HG02943 (cell line): ENCODE results near the gene ZBTB20.

Experiments used
- ATAC-seq: cut with Tn5 transposase; IDR thresholded peaks from one replicate; pipeline ENCODE4 v1.9.1; 2021; ENCODE audit warnings: mild to moderate bottlenecking, low read depth, moderate library complexity; ENCODE audit not compliant: unreplicated experiment

The ZBTB20 gene

GRCh38 chr3:115092220-115092791 is 54.8 kb downstream of the ZBTB20 start:
- peak; percentile 75 for ATAC-seq

GRCh38 chr3:115090712-115091111 is 56.4 kb downstream of the ZBTB20 start:
- ATAC-seq: no peak

GRCh38 chr3:115089481-115089880 is 57.6 kb downstream of the ZBTB20 start:
- ATAC-seq: no peak

- no peak for ATAC-seq
Measured at GRCh38 chr3:115087512-115087911, 59.6 kb downstream of the ZBTB20 start.

GRCh38 chr3:115086344-115086743 is 60.7 kb downstream of the ZBTB20 start:
- ATAC-seq: no peak

- no peak for ATAC-seq
Measured at GRCh38 chr3:115085197-115085865, 61.8 kb downstream of the ZBTB20 start.

GRCh38 chr3:115084686-115085085 is 62.4 kb downstream of the ZBTB20 start:
- ATAC-seq: no peak

GRCh38 chr3:115082260-115082659 is 64.8 kb downstream of the ZBTB20 start:
- no peak for ATAC-seq

GRCh38 chr3:115081444-115081843 is 65.6 kb downstream of the ZBTB20 start:
- no peak for ATAC-seq

GRCh38 chr3:115077501-115078250 is 69.4 kb downstream of the ZBTB20 start:
- ATAC-seq: no peak

GRCh38 chr3:115074502-115074901 is 72.6 kb downstream of the ZBTB20 start:
- no peak for ATAC-seq

GRCh38 chr3:115072265-115073021 is 74.6 kb downstream of the ZBTB20 start:
- no peak for ATAC-seq

GRCh38 chr3:115071601-115072000 is 75.5 kb downstream of the ZBTB20 start:
- no peak for ATAC-seq

GRCh38 chr3:115071166-115071565 is 75.9 kb downstream of the ZBTB20 start:
- ATAC-seq: no peak

- ATAC-seq: no peak
Measured at GRCh38 chr3:115068799-115069198, 78.3 kb downstream of the ZBTB20 start.

- no peak for ATAC-seq
Measured at GRCh38 chr3:115062412-115062956, 84.6 kb downstream of the ZBTB20 start.

- no peak for ATAC-seq
Measured at GRCh38 chr3:115062009-115062408, 85.1 kb downstream of the ZBTB20 start.

GRCh38 chr3:115052906-115053305 is 94.2 kb downstream of the ZBTB20 start:
- ATAC-seq: no peak

GRCh38 chr3:115042351-115042750 is 104.7 kb downstream of the ZBTB20 start:
- ATAC-seq: no peak

GRCh38 chr3:115040673-115041286 is 106.3 kb downstream of the ZBTB20 start:
- ATAC-seq: no peak
